ENCODE measurements around the gene MYO1E. TPM values are rescaled to one million over a fixed set of nuclear protein-coding genes. Genes with fewer than 3 reads are reported as not detected.
"Not testable (repeated sequence)": the region's sequence is repeated elsewhere in the genome, so short reads cannot be mapped to it uniquely, and the experiment has no call there.

The MYO1E gene
- total RNA-seq, 2 experiments from 2014 or later = 1.5 to 26.5 TPM

- no TSS peak for BruUV-seq (replicated peaks)
- ChIA-PET CTCF (ENCODE audit: unreplicated experiment) (no interaction called here), POLR2A (interaction anchor here (0.9 to 1.6 kb wide), 3 partner anchors 11 to 261 kb away, joined by 3 to 5 read pairs (median 4); no protein-coding TSS in a partner anchor)
- TF ChIP-seq, protein P1, sequence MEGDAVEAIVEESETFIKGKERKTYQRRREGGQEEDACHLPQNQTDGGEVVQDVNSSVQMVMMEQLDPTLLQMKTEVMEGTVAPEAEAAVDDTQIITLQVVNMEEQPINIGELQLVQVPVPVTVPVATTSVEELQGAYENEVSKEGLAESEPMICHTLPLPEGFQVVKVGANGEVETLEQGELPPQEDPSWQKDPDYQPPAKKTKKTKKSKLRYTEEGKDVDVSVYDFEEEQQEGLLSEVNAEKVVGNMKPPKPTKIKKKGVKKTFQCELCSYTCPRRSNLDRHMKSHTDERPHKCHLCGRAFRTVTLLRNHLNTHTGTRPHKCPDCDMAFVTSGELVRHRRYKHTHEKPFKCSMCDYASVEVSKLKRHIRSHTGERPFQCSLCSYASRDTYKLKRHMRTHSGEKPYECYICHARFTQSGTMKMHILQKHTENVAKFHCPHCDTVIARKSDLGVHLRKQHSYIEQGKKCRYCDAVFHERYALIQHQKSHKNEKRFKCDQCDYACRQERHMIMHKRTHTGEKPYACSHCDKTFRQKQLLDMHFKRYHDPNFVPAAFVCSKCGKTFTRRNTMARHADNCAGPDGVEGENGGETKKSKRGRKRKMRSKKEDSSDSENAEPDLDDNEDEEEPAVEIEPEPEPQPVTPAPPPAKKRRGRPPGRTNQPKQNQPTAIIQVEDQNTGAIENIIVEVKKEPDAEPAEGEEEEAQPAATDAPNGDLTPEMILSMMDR (conservative IDR thresholded peaks at IDR 0.05; ENCODE audit: low read length) = no peak
- no peak for TF ChIP-seq EZH2phosphoT487 (IDR thresholded peaks at IDR 0.05; ENCODE audit: borderline replicate concordance, low read depth, low read length)
- intact Hi-C loops (cut with micrococcal nuclease; ENCODE audit: unreplicated experiment) = no loop called here
- H3K4me3 ChIP-seq (ENCODE audit: low read depth, low read length, poor library complexity, severe bottlenecking) = no peak overlapping the region
- peaks cover 4% of the 10 kb centered on the region for H3K4me1 ChIP-seq (ENCODE audit: insufficient read depth, low read length, poor library complexity, severe bottlenecking)
- no peak overlapping the region for H3K27ac ChIP-seq (ENCODE audit: low read depth, low read length, poor library complexity, severe bottlenecking)
- DNase-seq (ENCODE audit: low spot score) = no peak
- no peak overlapping the region for H2AFZ ChIP-seq (ENCODE audit: low read length)
- H3K79me2 ChIP-seq (ENCODE audit: insufficient read depth, low read depth, low read length) = no peaks in the 10 kb centered on the region
- no peaks in the 10 kb centered on the region for H3K9me3 ChIP-seq (ENCODE audit: low read length)
- H4K20me1 ChIP-seq (ENCODE audit: insufficient read depth, low read length) = no peaks in the 10 kb centered on the region
- H3K9me2 ChIP-seq (ENCODE audit: insufficient read depth, low read length) = no peaks in the 10 kb centered on the region
- no peak overlapping the region for H3K4me2 ChIP-seq (ENCODE audit: low read length)
- no peaks in the 10 kb centered on the region for H3K36me3 ChIP-seq (ENCODE audit: insufficient read depth, low read length)
These were observed 205.9 kb downstream of the MYO1E start for GRCh38 chr15:59166601-59167265.

- Histone ChIP-seq H2AFZ (ENCODE audit: low read length) (no peak overlapping the region), H3K36me3 (ENCODE audit: insufficient read depth, low read length) (no peaks in the 10 kb centered on the region), H3K27ac (ENCODE audit: low read depth, low read length, poor library complexity, severe bottlenecking) (no peak overlapping the region), H3K4me2 (ENCODE audit: low read length) (no peak overlapping the region), H3K4me3 (ENCODE audit: low read depth, low read length, poor library complexity, severe bottlenecking) (no peak overlapping the region), H4K20me1 (ENCODE audit: insufficient read depth, low read length) (no peaks in the 10 kb centered on the region), H3K4me1 (ENCODE audit: insufficient read depth, low read length, poor library complexity, severe bottlenecking) (peaks cover 4% of the 10 kb centered on the region), H3K9me3 (ENCODE audit: low read length) (no peaks in the 10 kb centered on the region), H3K9me2 (ENCODE audit: insufficient read depth, low read length) (no peaks in the 10 kb centered on the region), H3K79me2 (ENCODE audit: insufficient read depth, low read depth, low read length) (no peaks in the 10 kb centered on the region)
- no peak for DNase-seq (ENCODE audit: low spot score)
- TF ChIP-seq EZH2phosphoT487 (IDR thresholded peaks at IDR 0.05; ENCODE audit: borderline replicate concordance, low read depth, low read length) = no peak
- TF ChIP-seq, protein P1 (conservative IDR thresholded peaks at IDR 0.05; ENCODE audit: low read length) = no peak
- no TSS peak for BruUV-seq (replicated peaks)
- CTCF ChIA-PET (ENCODE audit: unreplicated experiment) = no interaction called here
- intact Hi-C loops (cut with micrococcal nuclease; ENCODE audit: unreplicated experiment) = no loop called here
- POLR2A ChIA-PET = interaction anchor here (0.9 to 1.6 kb wide), 3 partner anchors 10 to 261 kb away, joined by 3 to 5 read pairs (median 4); no protein-coding TSS in a partner anchor
These were observed 206.5 kb downstream of the MYO1E start for GRCh38 chr15:59166166-59166565.

- Histone ChIP-seq H3K4me2 (ENCODE audit: low read length) (no peak overlapping the region), H3K36me3 (ENCODE audit: insufficient read depth, low read length) (no peaks in the 10 kb centered on the region), H3K4me3 (ENCODE audit: low read depth, low read length, poor library complexity, severe bottlenecking) (no peak overlapping the region), H3K4me1 (ENCODE audit: insufficient read depth, low read length, poor library complexity, severe bottlenecking) (peaks cover 4% of the 10 kb centered on the region), H3K9me2 (ENCODE audit: insufficient read depth, low read length) (no peaks in the 10 kb centered on the region), H3K27ac (ENCODE audit: low read depth, low read length, poor library complexity, severe bottlenecking) (no peak overlapping the region), H2AFZ (ENCODE audit: low read length) (no peak overlapping the region), H3K79me2 (ENCODE audit: insufficient read depth, low read depth, low read length) (no peaks in the 10 kb centered on the region), H4K20me1 (ENCODE audit: insufficient read depth, low read length) (no peaks in the 10 kb centered on the region), H3K9me3 (ENCODE audit: low read length) (no peaks in the 10 kb centered on the region)
- ChIA-PET POLR2A (interaction anchor here (1.3 to 1.6 kb wide), 3 partner anchors 10 to 32 kb away, joined by 3 to 5 read pairs (median 4); no protein-coding TSS in a partner anchor), CTCF (ENCODE audit: unreplicated experiment) (no interaction called here)
- BruUV-seq (replicated peaks) = no TSS peak
- intact Hi-C loops (cut with micrococcal nuclease; ENCODE audit: unreplicated experiment) = no loop called here
- peak; percentile 23 for DNase-seq (ENCODE audit: low spot score)
- TF ChIP-seq, protein P1 (conservative IDR thresholded peaks at IDR 0.05; ENCODE audit: low read length) = no peak
- no peak for TF ChIP-seq EZH2phosphoT487 (IDR thresholded peaks at IDR 0.05; ENCODE audit: borderline replicate concordance, low read depth, low read length)
These were observed 206.9 kb downstream of the MYO1E start for GRCh38 chr15:59165726-59166125.

- H3K9me3 ChIP-seq (ENCODE audit: low read length); H3K36me3 ChIP-seq (ENCODE audit: insufficient read depth, low read length); BruUV-seq (replicated peaks); intact Hi-C loops (cut with micrococcal nuclease; ENCODE audit: unreplicated experiment); H3K4me3 ChIP-seq (ENCODE audit: low read depth, low read length, poor library complexity, severe bottlenecking); DNase-seq (ENCODE audit: low spot score); H2AFZ ChIP-seq (ENCODE audit: low read length); H3K27ac ChIP-seq (ENCODE audit: low read depth, low read length, poor library complexity, severe bottlenecking); H3K4me1 ChIP-seq (ENCODE audit: insufficient read depth, low read length, poor library complexity, severe bottlenecking); CTCF ChIA-PET (ENCODE audit: unreplicated experiment); H3K79me2 ChIP-seq (ENCODE audit: insufficient read depth, low read depth, low read length); H4K20me1 ChIP-seq (ENCODE audit: insufficient read depth, low read length); H3K4me2 ChIP-seq (ENCODE audit: low read length); H3K9me2 ChIP-seq (ENCODE audit: insufficient read depth, low read length): not testable (repeated sequence)
- POLR2A ChIA-PET = interaction anchor here (0.9 kb wide), 1 partner anchor 12 kb away, joined by 3 read pairs; no protein-coding TSS in a partner anchor
These were observed 210.6 kb downstream of the MYO1E start for GRCh38 chr15:59162080-59162479.

All from OCI-LY7 (cell line).